ENCODE data around the gene POC5.

The POC5 gene

GRCh38 chr5:75756211-75756610, 39.0 kb upstream of the POC5 start:
- no peak overlapping the region for H2BK120ac ChIP-seq (ENCODE audit: low read depth, low read length)
- WGBS: 0% methylated on average over 1 of the region's 2 CpGs
- no peak overlapping the region for H3K9ac ChIP-seq (ENCODE audit: low read length)
- DNase-seq: no peak
- H3K27ac ChIP-seq (ENCODE audit: low read length, poor library complexity, severe bottlenecking): peak overlapping the region; percentile 45
- peaks cover 0 to 4% of the 10 kb centered on the region in 2 experiments for H3K27me3 ChIP-seq (ENCODE audit: control insufficient read depth in 1 of 2, insufficient read depth in 1 of 2, low read length in 2 of 2)
- no peak overlapping the region for H4K8ac ChIP-seq (ENCODE audit: low read length)
- no peak overlapping the region for H3K23ac ChIP-seq (ENCODE audit: low read length in 2 of 2)
- H3K79me1 ChIP-seq (replicated peaks; ENCODE audit: low read length, poor library complexity, severe bottlenecking): no peaks in the 10 kb centered on the region
- H3K4ac ChIP-seq (ENCODE audit: low read depth in 1 of 2, low read length in 2 of 2): no peak overlapping the region
- H3K4me3 ChIP-seq (ENCODE audit: insufficient read depth in 1 of 2, low read depth in 1 of 2, low read length in 2 of 2): no peak overlapping the region
- no peak overlapping the region for H2AFZ ChIP-seq (ENCODE audit: low read depth, low read length)
- peaks cover 5% of the 10 kb centered on the region for H3K4me1 ChIP-seq (ENCODE audit: control insufficient read depth, insufficient read depth, low read depth, low read length)
- no peak overlapping the region for H2BK15ac ChIP-seq (ENCODE audit: low read depth, poor library complexity, severe bottlenecking)
- peak overlapping the region; percentile 59 for H3K4me2 ChIP-seq (ENCODE audit: low read length, poor library complexity, severe bottlenecking)
- no peak overlapping the region for H2AK5ac ChIP-seq (ENCODE audit: low read length, severe bottlenecking)
- no peak overlapping the region for H2BK12ac ChIP-seq (ENCODE audit: low read length in 2 of 2)
- H3K18ac ChIP-seq (ENCODE audit: low read depth in 1 of 2, low read length in 2 of 2): no peak overlapping the region
- H3K14ac ChIP-seq (ENCODE audit: low read length in 2 of 2): no peak overlapping the region
- H4K91ac ChIP-seq (ENCODE audit: low read length): no peak overlapping the region
- no peak overlapping the region for H2BK5ac ChIP-seq (ENCODE audit: low read depth, low read length, poor library complexity, severe bottlenecking)
- no peaks in the 10 kb centered on the region for H3K9me3 ChIP-seq (ENCODE audit: control insufficient read depth, low read length)
- H3K36me3 ChIP-seq (ENCODE audit: control insufficient read depth in 1 of 2, insufficient read depth in 2 of 2, low read depth in 1 of 2, low read length in 2 of 2): no peaks in the 10 kb centered on the region

- H3K23ac ChIP-seq (ENCODE audit: low read length in 2 of 2): no peak overlapping the region
- H3K14ac ChIP-seq (ENCODE audit: low read length in 2 of 2): no peak overlapping the region
- no peak overlapping the region for H3K4me2 ChIP-seq (ENCODE audit: low read length, poor library complexity, severe bottlenecking)
- H2AK5ac ChIP-seq (ENCODE audit: low read length, severe bottlenecking): no peak overlapping the region
- H3K4ac ChIP-seq (ENCODE audit: low read depth in 1 of 2, low read length in 2 of 2): no peak overlapping the region
- H3K18ac ChIP-seq (ENCODE audit: low read depth in 1 of 2, low read length in 2 of 2): no peak overlapping the region
- no peak overlapping the region for H3K4me3 ChIP-seq (ENCODE audit: insufficient read depth in 1 of 2, low read depth in 1 of 2, low read length in 2 of 2)
- H3K36me3 ChIP-seq (ENCODE audit: control insufficient read depth in 1 of 2, insufficient read depth in 2 of 2, low read depth in 1 of 2, low read length in 2 of 2): no peaks in the 10 kb centered on the region
- 96% methylated on average over 4 of the region's 4 CpGs for WGBS
- no peak overlapping the region for H2BK12ac ChIP-seq (ENCODE audit: low read length in 2 of 2)
- no peak for DNase-seq
- no peak overlapping the region for H4K8ac ChIP-seq (ENCODE audit: low read length)
- no peak overlapping the region for H2AFZ ChIP-seq (ENCODE audit: low read depth, low read length)
- no peak overlapping the region for H2BK5ac ChIP-seq (ENCODE audit: low read depth, low read length, poor library complexity, severe bottlenecking)
- H3K27ac ChIP-seq (ENCODE audit: low read length, poor library complexity, severe bottlenecking): no peak overlapping the region
- no peaks in the 10 kb centered on the region for H3K9me3 ChIP-seq (ENCODE audit: control insufficient read depth, low read length)
- H3K27me3 ChIP-seq (ENCODE audit: control insufficient read depth in 1 of 2, insufficient read depth in 1 of 2, low read length in 2 of 2): peaks cover 0 to 4% of the 10 kb centered on the region in 2 experiments
- H2BK15ac ChIP-seq (ENCODE audit: low read depth, poor library complexity, severe bottlenecking): no peak overlapping the region
- peaks cover 5% of the 10 kb centered on the region for H3K4me1 ChIP-seq (ENCODE audit: control insufficient read depth, insufficient read depth, low read depth, low read length)
- no peak overlapping the region for H2BK120ac ChIP-seq (ENCODE audit: low read depth, low read length)
- no peaks in the 10 kb centered on the region for H3K79me1 ChIP-seq (replicated peaks; ENCODE audit: low read length, poor library complexity, severe bottlenecking)
- H3K9ac ChIP-seq (ENCODE audit: low read length): no peak overlapping the region
- no peak overlapping the region for H4K91ac ChIP-seq (ENCODE audit: low read length)
Measured at GRCh38 chr5:75753182-75753581, 35.9 kb upstream of the POC5 start.

- no peak for DNase-seq
- H2BK120ac ChIP-seq (ENCODE audit: low read depth, low read length): no peak overlapping the region
- no peak overlapping the region for H3K18ac ChIP-seq (ENCODE audit: low read depth in 1 of 2, low read length in 2 of 2)
Measured at GRCh38 chr5:75744355-75744754, 27.1 kb upstream of the POC5 start.

GRCh38 chr5:75736273-75736672, 19.0 kb upstream of the POC5 start:
- Histone ChIP-seq H3K36me3 (ENCODE audit: control insufficient read depth in 1 of 2, insufficient read depth in 2 of 2, low read depth in 1 of 2, low read length in 2 of 2) (no peaks in the 10 kb centered on the region), H3K79me1 (replicated peaks; ENCODE audit: low read length, poor library complexity, severe bottlenecking) (no peaks in the 10 kb centered on the region), H3K27ac (ENCODE audit: low read length, poor library complexity, severe bottlenecking) (no peak overlapping the region), H2BK12ac (ENCODE audit: low read length in 2 of 2) (no peak overlapping the region), H4K8ac (ENCODE audit: low read length) (no peak overlapping the region), H3K4me1 (ENCODE audit: control insufficient read depth, insufficient read depth, low read depth, low read length) (no peaks in the 10 kb centered on the region), H3K9ac (ENCODE audit: low read length) (no peak overlapping the region), H2AK5ac (ENCODE audit: low read length, severe bottlenecking) (no peak overlapping the region), H3K14ac (ENCODE audit: low read length in 2 of 2) (no peak overlapping the region), H3K9me3 (ENCODE audit: control insufficient read depth, low read length) (no peaks in the 10 kb centered on the region), H3K18ac (ENCODE audit: low read depth in 1 of 2, low read length in 2 of 2) (no peak overlapping the region), H2AFZ (ENCODE audit: low read depth, low read length) (no peak overlapping the region), H3K27me3 (ENCODE audit: control insufficient read depth in 1 of 2, insufficient read depth in 1 of 2, low read length in 2 of 2) (peaks cover 0 to 9% of the 10 kb centered on the region in 2 experiments), H3K23ac (ENCODE audit: low read length in 2 of 2) (no peak overlapping the region), H3K4ac (ENCODE audit: low read depth in 1 of 2, low read length in 2 of 2) (no peak overlapping the region), H2BK5ac (ENCODE audit: low read depth, low read length, poor library complexity, severe bottlenecking) (no peak overlapping the region), H4K91ac (ENCODE audit: low read length) (no peak overlapping the region), H2BK15ac (ENCODE audit: low read depth, poor library complexity, severe bottlenecking) (no peak overlapping the region), H3K4me2 (ENCODE audit: low read length, poor library complexity, severe bottlenecking) (no peak overlapping the region), H3K4me3 (ENCODE audit: insufficient read depth in 1 of 2, low read depth in 1 of 2, low read length in 2 of 2) (no peak overlapping the region), H2BK120ac (ENCODE audit: low read depth, low read length) (no peak overlapping the region)
- WGBS: 75% methylated on average over 7 of the region's 8 CpGs
- no peak for DNase-seq

More at GRCh38 chr5:75744355-75744754, 27.1 kb upstream of the POC5 start:
- no peaks in the 10 kb centered on the region for H3K4me1 ChIP-seq (ENCODE audit: control insufficient read depth, insufficient read depth, low read depth, low read length)
- no peak overlapping the region for H2AFZ ChIP-seq (ENCODE audit: low read depth, low read length)
- no peak overlapping the region for H3K4me3 ChIP-seq (ENCODE audit: insufficient read depth in 1 of 2, low read depth in 1 of 2, low read length in 2 of 2)
- H2AK5ac ChIP-seq (ENCODE audit: low read length, severe bottlenecking): no peak overlapping the region
- H3K14ac ChIP-seq (ENCODE audit: low read length in 2 of 2): no peak overlapping the region
- H3K4ac ChIP-seq (ENCODE audit: low read depth in 1 of 2, low read length in 2 of 2): no peak overlapping the region
- H3K36me3 ChIP-seq (ENCODE audit: control insufficient read depth in 1 of 2, insufficient read depth in 2 of 2, low read depth in 1 of 2, low read length in 2 of 2): no peaks in the 10 kb centered on the region
- H3K9ac ChIP-seq (ENCODE audit: low read length): no peak overlapping the region
- H3K27ac ChIP-seq (ENCODE audit: low read length, poor library complexity, severe bottlenecking): no peak overlapping the region
- H2BK12ac ChIP-seq (ENCODE audit: low read length in 2 of 2): no peak overlapping the region
- no peak overlapping the region for H3K23ac ChIP-seq (ENCODE audit: low read length in 2 of 2)
- H3K27me3 ChIP-seq (ENCODE audit: control insufficient read depth in 1 of 2, insufficient read depth in 1 of 2, low read length in 2 of 2): no peaks in the 10 kb centered on the region
- H2BK5ac ChIP-seq (ENCODE audit: low read depth, low read length, poor library complexity, severe bottlenecking): no peak overlapping the region
- H4K8ac ChIP-seq (ENCODE audit: low read length): no peak overlapping the region
- H4K91ac ChIP-seq (ENCODE audit: low read length): no peak overlapping the region
- H3K4me2 ChIP-seq (ENCODE audit: low read length, poor library complexity, severe bottlenecking): no peak overlapping the region
- no peak overlapping the region for H2BK15ac ChIP-seq (ENCODE audit: low read depth, poor library complexity, severe bottlenecking)
- WGBS: 80% methylated on average over 1 of the region's 3 CpGs
- no peaks in the 10 kb centered on the region for H3K79me1 ChIP-seq (replicated peaks; ENCODE audit: low read length, poor library complexity, severe bottlenecking)
- H3K9me3 ChIP-seq (ENCODE audit: control insufficient read depth, low read length): no peaks in the 10 kb centered on the region

All from mesenchymal stem cell (in vitro differentiated cells and primary cell).